Astrocyte of the spinal cord (primary cell): Measurements from ENCODE around the gene AZGP1.

Experiments used
- DNase-seq: peaks from one replicate; pipeline ENCODE4 v3.0.0; 2011; ENCODE audit warnings: low read depth, low spot score
- H3K4me3 ChIP-seq: 2 replicates; pipeline ENCODE4 v1.5.1; 2011; ENCODE audit warnings: low read depth, mild to moderate bottlenecking, low read length, moderate library complexity
- in situ Hi-C: cut with HindIII; loops from 2 replicates; pipeline ENCODE4 v1.10.0; 2017; ENCODE audit warnings: low sequenced_read_pairs
- TF ChIP-seq, protein P1 (sequence below): IDR thresholded peaks from 2 replicates; pipeline ENCODE4 v1.5.1; 2012; ENCODE audit warnings: low read depth, mild to moderate bottlenecking, low read length, inconsistent platforms

The AZGP1 gene

DNA sequence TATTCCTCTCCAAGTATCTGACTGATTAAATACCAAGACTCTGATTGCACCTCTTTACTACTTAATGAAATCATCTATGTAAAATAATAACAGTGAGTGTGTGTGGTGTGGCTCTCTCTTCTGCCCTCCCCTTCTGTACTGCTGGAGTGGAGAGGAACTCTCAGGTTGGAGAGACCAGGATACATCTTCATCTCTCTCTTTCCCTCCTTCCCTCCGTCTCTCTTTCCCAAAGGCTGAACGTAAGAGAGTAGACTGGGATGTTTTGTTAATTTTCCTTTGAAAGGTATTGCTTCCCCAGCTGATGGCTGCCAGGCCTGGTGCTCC lies 46.1 kb downstream of the AZGP1 start:
- in situ Hi-C loops: no loop called here
- H3K4me3 ChIP-seq: no peak overlapping the region
- DNase-seq: no peak
- TF ChIP-seq, protein P1, sequence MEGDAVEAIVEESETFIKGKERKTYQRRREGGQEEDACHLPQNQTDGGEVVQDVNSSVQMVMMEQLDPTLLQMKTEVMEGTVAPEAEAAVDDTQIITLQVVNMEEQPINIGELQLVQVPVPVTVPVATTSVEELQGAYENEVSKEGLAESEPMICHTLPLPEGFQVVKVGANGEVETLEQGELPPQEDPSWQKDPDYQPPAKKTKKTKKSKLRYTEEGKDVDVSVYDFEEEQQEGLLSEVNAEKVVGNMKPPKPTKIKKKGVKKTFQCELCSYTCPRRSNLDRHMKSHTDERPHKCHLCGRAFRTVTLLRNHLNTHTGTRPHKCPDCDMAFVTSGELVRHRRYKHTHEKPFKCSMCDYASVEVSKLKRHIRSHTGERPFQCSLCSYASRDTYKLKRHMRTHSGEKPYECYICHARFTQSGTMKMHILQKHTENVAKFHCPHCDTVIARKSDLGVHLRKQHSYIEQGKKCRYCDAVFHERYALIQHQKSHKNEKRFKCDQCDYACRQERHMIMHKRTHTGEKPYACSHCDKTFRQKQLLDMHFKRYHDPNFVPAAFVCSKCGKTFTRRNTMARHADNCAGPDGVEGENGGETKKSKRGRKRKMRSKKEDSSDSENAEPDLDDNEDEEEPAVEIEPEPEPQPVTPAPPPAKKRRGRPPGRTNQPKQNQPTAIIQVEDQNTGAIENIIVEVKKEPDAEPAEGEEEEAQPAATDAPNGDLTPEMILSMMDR: no peak

DNA sequence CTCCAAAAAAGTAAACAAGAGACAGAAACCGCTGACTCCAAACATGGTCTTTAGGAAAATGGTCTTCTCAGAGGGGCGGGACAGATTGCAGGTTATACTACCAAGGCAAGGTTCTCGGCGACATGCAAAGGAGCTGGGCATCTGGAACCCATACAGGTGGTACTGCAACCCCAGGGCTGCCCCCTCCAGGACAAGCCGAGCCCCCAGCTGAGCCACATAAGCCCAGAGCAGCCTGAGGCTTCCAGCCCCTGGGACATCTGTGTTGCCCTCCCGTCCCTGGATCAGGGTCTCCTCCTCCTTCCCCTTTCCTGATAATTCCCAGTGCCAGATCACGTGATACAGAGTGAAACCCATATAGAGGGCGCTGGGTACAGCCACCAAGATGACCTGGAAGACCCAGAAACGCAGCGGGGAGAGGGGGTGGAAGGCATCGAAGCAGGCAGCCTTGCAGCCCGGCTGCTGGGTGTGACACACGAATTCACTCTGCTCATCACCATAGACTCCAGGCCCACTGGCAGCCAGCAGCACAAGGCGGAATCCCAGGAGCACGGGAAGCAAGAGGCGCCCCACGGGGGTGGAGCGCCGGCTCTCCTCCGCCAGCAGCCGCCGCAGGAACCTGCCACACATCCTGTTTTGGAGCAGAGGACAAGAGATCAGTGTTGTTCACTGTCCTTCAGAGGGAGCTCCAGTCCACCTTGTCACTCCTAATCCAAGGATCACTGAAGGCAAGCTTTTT lies 46.7 kb downstream of the AZGP1 start, which contains the start of gene GJC3:
TSS of gene GJC3 (minus strand) at position 627 of the 736 bp plus-strand sequence. CDS start at position 627, 0 bp downstream.
- H3K4me3 ChIP-seq: peak within 1 kb of the TSS; percentile 2
- in situ Hi-C loops: no loop called here
- TF ChIP-seq, protein P1: peak; percentile 36
- DNase-seq: peak; percentile 33

DNA sequence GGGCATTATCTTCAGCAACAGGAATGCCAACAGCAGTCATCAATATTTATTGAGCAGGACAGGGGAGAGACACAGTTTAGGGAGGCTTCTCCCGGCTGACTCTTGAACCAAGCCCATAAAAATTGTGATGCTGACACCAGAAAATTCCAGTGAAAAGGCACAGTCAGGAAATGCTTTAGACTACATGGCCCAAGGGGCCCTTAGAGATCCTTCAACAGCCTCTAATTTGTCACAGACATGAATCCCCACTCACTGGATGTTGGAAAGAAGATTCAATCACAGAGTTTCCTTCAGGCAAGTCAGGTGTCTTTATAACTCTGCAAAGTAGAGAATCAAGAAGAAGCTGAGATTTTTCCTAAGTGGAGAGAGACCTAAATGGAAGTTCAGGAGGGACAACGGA lies 47.6 kb downstream of the AZGP1 start:
- DNase-seq: no peak
- TF ChIP-seq, protein P1: no peak
- H3K4me3 ChIP-seq: no peak overlapping the region
- in situ Hi-C loops: no loop called here

DNA sequence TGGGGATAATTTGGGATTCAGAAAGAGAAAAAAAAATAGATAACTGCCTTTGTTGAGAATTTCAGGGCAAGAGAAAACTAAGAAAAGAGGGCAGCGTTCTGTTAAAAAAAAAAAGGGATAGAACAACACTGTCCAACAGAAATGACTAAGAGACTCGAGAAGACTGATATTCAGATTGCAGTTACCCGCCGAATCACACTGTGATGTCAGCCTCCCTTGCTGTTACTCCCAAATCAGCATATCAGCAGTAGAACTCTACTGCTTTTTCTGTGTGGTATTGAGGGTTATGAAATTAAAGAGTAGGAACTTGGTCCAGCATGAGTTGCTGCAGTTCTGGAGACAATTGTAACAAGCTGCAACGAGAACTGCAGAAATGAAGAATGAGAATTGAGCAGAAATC lies 48.3 kb downstream of the AZGP1 start:
- H3K4me3 ChIP-seq: no peak overlapping the region
- in situ Hi-C loops: no loop called here
- no peak for DNase-seq
- TF ChIP-seq, protein P1: no peak

DNA sequence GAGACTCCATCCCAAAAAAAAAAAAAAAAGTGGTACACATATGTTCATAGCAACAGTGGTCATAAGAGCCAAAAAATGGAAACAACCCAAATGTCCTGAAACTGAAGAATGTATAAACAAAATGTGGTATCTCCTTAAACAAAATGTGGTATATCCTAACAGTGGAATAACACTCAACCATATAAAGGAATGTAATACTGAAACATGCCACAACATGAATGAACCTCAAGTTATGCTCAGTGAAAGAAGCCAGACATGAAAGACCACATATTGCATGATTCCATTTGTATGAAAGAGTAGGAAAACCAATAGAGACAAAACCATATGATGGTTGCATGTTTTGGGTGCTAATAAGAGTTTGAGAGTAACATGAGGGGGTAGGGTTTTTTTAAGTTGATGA lies 49.5 kb downstream of the AZGP1 start:
- TF ChIP-seq, protein P1: no peak
- in situ Hi-C loops: no loop called here
- H3K4me3 ChIP-seq: no peak overlapping the region
- DNase-seq: no peak

DNA sequence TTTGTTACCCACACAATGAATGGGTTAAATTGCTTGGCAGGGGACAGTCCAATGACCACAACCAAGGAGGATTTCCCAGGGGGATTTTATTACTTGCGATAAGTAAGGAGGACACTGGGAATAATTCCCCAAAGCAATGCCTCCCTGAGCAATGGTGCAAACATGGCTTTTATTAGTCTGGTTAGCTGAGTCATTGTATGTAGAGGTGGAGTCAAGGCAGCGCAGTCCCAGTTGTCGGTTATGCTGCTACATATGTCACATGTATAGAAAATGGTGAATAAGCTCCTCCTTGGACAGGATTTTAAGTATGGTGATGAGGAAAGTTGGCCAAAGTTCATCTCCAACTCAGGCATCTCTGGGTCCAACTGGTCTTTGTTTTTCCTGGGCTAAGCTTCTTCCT lies 52.6 kb downstream of the AZGP1 start:
- TF ChIP-seq, protein P1: no peak
- no peak for DNase-seq
- H3K4me3 ChIP-seq: no peak overlapping the region
- in situ Hi-C loops: no loop called here

DNA sequence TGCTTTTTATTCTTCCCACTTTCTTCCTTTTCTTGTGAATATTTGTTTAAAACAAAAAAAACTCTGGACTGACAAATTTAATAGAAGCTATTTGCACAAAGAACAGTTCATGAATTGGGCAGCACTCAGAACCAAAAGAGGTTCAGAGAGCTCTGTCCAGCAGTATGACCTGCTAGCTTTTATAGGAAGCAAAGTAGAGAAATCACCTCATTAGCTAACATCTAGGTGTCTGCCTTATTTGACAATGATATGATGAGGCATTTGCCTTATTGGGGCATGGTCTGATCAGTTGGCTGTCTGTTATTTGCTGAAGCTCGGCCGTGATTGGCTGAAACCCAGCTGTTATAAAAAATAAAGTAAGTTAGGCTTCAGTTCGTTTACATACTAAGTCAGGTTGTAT lies 55.7 kb downstream of the AZGP1 start:
- DNase-seq: peak; percentile 5
- TF ChIP-seq, protein P1: no peak
- in situ Hi-C loops: no loop called here
- peak overlapping the region; percentile 75 for H3K4me3 ChIP-seq
